GM10847 (cell line): ENCODE results near the gene SEMA3E.

Experiments
- POLR2A ChIP-seq: IDR thresholded peaks from 2 replicates; pipeline ENCODE4 v1.6.1; 2011; ENCODE audit not compliant: insufficient read length; ENCODE audit errors: extremely low read depth

SEMA3E gene

DNA sequence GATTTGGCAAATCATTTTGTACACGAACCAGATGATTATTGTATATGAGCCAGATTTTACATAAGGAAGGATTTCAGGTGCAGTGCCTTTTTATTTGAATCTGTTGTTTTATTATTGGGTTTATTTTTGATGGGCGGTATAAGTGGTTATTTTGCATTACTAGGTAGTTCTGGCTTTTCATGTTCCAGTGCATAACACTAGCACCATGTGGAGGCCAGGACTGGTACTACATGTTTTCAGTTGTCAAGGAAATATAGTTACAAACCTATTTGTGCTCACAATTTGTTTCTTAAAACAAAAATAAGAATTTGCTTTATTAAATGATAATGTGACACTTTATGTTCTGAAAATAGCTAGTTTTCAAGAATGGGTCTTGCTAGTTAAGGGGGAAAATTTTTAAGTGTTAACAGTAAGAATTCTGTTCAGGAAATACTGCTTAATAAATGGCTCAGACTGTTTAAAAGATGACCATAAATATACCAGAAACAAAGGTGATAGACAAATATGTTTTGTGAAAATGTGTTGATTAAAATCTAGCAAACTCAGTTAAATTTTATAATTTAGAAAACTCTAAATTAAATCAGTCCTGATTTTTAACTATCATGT lies 7.1 kb upstream of the SEMA3E start:
- TF ChIP-seq POLR2A = no peak

DNA sequence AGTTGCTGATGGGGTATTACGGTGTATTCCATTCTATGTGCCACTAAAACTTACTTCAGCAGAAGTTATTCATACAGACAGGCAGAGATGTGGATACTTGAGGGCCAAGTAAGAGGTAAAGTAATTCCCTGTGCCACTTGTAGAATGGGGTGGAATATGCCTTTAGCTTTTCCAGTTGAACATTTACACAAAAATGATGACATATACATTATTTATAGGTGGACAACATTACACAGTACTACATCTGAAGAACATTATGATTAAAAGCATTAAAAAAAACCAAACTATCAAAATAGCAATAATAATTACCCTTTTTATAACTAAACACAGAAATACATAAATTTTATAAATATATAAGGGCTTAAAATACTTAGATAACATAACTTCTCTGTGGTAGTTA lies 3.5 kb upstream of the SEMA3E start:
- TF ChIP-seq POLR2A = no peak

DNA sequence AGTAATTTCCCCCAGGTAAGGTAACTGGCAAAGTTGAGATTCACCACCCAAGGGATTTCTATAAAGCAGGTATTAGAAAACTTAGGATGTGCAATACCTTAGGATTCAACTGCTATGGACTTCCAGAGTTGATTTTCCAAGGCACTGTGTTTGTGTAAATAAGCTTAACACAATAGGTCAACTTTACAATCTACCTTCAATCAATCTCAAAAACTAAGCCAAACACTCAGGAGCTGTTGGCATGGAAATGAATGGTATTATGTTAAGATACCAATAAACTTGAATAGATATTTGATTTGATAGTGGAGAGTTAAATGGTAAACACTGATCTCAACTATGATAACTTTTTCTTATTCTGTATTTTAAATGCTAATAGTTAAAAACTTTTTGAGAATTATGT lies 762 bp upstream of the SEMA3E start:
- no peak for TF ChIP-seq POLR2A

DNA sequence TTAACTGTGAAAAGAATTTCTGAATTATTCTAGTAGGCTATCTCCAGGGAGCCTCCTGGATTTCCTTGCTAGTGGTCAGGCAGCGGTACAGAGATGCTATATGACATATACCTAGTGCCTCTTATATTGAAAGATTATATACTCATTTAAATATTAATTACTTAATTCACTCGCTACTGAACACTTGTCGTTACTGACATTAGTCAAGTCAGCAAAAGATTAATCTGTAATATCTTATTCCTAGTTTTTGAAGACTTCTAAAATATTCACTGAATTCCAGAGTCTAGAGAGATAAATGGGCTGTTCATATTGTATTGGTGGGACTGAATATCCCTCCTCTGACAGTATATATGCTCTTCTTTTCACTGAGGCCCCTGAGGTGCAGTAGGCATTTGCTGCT lies 2.9 kb downstream of the SEMA3E start:
- no peak for TF ChIP-seq POLR2A

DNA sequence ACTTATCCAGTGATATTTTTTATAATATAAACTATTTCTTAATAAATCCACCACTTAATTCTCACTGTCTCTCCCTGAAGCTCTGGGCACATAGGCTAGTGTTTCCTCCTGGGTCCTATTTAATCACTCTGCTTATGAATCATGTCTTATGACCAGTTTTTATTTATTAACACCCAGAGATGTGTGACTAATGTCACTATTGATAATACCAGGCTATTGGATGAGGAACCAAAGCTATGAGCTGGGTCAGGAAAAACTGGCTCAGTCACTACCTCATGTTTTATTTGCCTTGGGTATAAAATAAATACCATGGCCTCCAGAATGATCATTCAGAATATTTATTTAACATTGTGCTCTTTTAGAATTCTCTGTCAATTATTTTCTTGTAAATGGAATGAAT lies 5.2 kb downstream of the SEMA3E start:
- TF ChIP-seq POLR2A = no peak

DNA sequence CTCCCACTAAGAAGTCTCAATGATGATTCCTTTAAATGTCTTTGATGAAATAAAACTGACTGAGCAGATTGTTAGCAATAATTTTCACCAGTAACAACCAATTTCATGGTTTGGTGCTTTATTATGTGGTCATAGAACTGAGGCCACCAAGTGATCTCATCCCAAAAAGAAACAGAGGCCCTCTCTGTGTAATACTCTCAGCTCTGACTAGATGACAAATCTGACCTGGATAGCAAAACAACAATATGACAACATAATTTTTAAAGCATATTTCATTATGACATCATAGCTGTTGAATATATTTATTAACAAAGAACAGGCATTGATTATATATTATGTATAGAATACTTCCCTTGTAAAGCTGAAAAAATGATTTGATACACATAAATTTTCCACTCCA lies 5.9 kb downstream of the SEMA3E start:
- no peak for TF ChIP-seq POLR2A

DNA sequence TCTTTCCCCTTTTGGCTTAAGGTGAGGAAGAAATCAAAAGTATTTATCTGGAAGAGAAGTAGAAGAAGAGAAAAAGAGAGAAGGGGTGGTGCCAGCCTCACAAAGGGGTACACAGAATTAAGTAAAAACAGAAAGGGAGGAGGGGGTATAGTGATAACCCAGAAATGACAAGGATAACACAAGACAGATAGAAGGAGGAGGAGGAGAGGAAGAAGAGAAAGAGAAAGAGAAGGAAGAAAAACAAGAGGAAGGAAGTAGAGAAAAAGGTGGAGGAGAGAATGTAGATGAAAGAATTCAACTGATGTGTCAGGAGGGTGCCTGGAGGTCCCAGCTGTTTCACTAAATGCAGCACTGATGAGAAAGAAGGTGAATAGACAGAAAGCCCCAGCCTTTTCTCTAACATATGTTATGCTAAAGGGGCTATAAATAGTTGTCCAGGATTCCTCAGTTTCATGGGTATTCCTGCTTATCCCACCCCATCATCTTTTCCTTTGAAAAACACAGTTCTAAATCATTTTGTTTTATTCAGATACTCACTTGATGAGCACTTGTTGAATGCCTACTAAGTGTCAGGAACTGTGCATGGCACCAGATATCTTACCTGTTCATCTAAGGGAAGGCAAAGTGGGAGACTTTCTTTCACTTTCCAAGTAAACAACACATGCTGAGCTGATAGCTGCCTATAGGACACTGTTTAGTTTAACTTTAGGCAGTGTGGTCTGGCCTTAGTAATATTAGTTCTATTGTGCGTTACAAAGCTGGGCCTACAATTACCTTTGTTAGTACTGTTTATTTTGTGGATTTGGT lies 8.0 kb downstream of the SEMA3E start:
- no peak for TF ChIP-seq POLR2A

DNA sequence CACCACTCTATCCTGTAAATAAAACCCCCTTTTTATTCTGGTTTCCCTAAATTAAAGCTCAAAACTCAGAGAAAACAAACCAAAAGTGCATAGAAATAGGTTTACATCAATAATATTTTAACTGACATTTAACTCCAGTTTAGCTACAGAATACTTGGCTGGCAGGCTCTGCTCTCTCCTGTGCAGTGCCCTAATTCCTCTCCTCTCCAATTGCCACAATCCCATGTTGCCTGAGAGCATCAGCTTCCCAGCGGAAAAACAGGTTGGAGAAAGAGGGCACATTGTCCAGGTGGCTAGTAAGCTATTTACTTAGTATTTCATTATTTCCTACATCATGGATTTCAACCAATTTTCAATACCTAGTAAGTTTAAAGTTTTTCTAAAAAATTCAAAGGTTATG lies 8.7 kb downstream of the SEMA3E start:
- no peak for TF ChIP-seq POLR2A

DNA sequence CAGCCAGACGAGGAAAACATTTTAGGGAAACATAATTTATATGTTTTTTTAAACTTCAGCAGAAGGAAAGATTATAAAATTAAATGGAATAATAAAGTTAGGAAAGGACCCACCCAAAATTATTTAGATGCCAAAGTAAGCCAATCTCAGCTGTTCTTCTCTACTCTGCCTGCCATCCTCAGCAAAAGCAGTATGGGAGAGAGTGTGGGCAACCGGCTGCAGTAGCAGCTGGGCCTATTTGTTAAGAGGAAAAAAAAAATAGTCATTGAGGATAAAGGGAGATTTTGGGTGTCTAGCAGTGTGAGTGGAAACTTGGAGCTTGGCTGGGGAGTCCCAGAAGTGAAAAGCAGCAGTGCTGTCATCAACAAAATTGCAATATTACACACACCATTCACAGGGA lies 15.4 kb downstream of the SEMA3E start:
- TF ChIP-seq POLR2A = no peak

DNA sequence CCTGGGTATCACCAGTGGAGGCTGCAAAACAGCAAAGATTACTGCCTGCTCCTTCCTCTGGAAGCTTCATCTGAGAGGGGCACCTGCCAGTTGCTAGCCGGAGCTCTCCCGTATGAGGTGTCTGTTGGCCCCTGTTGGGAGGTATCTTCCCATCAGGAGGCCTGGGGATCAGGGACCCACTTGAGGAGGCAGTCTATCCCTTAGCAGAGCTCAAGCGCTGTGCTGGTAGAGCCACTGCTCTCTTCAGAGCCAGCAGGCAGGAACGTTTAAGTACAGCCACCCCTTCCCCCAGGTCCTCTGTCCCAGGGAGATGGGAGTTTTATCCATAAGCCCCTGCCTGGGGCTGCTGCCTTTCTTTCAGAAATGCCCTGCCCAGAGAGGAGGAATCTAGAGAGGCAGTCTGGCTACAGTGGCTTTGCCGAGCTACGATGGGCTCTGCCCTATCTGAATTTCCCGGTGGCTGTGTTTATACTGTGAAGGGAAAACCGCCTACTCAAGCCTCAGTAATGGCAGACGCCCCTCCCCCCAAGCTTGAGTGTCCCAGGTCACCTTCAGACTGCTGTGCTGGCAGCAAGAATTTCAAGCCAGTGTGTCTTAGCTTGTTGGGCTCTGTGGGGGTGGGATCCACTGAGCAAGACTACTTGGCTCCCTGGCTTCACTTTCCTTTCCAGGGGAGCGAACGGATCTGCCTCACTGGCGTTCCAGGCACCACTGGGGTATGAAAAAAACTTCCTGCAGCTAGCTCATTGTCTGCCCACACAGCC lies 19.6 kb downstream of the SEMA3E start:
- TF ChIP-seq POLR2A = no peak

DNA sequence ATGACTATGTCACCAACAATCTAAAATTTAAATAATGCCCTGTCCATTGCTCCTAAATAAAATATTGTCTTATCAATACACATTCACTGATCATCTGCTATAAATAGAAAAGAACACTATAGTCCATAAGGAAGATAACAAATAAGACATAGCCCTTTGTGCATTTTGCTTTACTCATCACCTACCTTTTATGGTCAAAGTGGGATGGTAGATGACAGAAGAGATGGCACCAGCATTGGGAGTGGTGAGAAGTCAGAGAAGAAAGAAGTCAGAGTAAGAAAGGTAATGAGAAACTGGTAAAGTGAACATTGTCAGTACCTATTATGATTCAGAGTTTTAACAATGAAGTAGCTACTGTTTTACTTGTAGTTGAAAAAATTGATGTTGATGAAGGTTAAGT lies 31.1 kb downstream of the SEMA3E start:
- no peak for TF ChIP-seq POLR2A

DNA sequence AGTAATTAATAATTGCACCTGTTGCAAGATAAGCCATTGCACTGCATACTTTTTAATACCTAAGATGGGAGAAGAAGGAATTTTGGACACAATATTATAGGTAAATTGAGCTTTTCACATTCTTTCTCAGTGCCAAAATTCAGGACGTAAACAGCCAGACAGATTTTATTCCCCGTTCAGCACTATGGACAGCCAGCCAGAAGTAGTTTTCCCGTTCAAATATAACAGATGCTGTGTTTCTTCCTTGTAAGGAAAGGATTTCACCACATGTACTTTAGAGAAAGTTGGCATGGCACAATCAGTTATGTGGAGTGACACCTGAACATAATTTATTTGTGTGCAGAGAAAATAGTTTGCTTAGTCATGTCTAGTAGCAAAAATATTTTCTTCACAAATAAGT lies 34.8 kb downstream of the SEMA3E start:
- TF ChIP-seq POLR2A = no peak

DNA sequence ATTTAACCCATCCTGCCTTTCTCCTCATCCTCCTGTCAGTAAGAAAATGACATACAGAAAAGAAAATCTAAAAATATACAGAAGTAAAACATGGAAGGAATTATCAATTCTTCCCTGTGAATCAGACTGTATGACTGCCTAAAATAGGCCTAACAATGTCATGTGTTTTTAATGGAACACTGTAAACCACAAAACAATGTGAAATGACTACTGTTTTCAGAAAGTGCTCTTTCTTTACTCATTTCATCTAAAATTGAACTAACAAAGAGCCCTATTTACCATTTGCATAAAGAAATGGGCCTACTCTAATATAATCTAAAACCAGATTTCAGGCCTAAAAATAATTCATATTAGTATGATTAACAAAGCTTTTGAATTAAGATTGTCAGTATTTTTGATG lies 35.7 kb downstream of the SEMA3E start:
- no peak for TF ChIP-seq POLR2A

DNA sequence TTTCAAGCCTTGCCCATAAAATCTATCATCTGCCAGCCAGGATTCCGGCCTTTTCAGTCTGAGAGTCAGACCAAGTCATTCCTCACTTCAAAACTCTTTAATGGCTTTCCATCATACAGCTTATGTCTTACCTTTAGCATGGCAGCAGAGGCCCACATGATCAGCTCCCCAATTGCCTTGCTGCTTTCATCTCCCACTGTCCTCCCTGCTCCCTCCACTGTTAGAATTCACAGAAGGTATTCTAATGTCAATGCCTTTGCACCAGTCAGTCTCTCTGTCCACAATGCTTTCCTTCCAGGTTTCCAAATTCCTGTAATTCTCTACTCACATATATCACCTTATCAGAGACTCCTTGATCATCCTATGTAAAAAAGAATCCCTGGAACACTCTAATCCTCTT lies 37.2 kb downstream of the SEMA3E start:
- TF ChIP-seq POLR2A = no peak

DNA sequence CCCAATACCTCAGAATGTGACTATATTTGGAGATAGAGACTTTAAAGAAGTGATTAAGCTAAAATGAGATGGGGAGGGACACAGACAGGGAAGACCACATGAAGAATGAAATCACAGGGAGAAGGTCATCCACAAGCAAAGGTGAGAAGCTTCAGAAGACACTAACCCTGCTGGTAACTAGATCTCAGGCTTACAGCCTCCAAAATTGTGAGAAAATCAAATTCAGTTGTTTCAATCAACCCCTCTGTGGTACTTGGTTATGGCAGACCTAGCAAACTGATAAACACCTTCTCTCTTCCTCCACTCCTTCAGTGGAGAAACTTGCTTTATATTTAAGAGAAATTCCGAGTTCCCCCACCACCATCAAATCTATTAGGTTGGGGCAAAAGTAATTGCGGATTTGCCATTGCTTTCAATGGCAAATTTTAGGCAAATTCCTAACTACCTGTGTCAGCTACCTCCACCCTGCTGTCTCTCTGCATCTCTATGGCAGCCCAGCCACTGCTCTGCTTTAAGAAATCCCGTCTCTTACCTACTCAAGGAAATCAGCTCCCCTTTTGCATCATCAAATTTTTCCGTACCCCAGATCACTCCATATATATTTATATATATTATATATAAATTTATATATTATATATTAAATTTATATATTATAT lies 38.2 kb downstream of the SEMA3E start:
- no peak for TF ChIP-seq POLR2A

DNA sequence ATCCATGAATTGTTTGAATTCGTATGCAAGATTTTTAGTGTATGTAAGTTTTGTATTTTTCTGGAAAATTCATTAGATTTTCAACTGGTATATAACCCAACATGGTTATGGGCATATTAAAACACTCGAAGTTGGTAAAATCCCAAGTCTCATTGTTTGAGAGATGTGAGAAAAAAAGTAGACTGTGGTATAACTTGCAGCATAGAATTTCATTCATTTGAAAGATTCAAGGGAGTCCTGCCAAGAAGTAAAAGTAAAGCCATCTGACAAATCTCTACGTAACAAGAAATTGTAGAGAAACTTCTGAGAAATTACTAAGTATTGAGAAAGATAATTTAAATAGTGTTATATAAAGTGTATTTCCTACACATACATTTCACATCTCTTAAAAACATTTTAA lies 40.2 kb downstream of the SEMA3E start:
- no peak for TF ChIP-seq POLR2A
